Subcutaneous abdominal adipose tissue (tissue), 5 donors: ENCODE measurements around the gene CBX2.
A peak's percentile ranks its signal among the peaks of the same experiment; 100 is the strongest.

ENCODE experiments used
- H3K27ac ChIP-seq: one replicate; pipeline ENCODE4 v1.7.0; 2013; ENCODE audit warnings: low read depth, mild to moderate bottlenecking, inconsistent platforms, low read length, moderate library complexity
- H3K27me3 ChIP-seq, 5 donors: one replicate each; pipeline ENCODE4 v1.7.0; 2013; ENCODE audit warnings: low read length in 5 of 5, inconsistent platforms in 1 of 5; ENCODE audit not compliant: control insufficient read depth in 5 of 5, insufficient read depth in 4 of 5
- H3K36me3 ChIP-seq, 5 donors: one replicate each; pipeline ENCODE4 v1.7.0; 2013; ENCODE audit warnings: low read length in 5 of 5; ENCODE audit not compliant: control insufficient read depth in 5 of 5, insufficient read depth in 5 of 5
- H3K4me1 ChIP-seq, 5 donors: one replicate each; pipeline ENCODE4 v1.7.0; 2013; ENCODE audit warnings: low read length in 5 of 5, mild to moderate bottlenecking in 3 of 5, moderate library complexity in 1 of 5; ENCODE audit not compliant: control insufficient read depth in 5 of 5, insufficient read depth in 5 of 5
- H3K4me3 ChIP-seq, 5 donors: one replicate each; pipeline ENCODE4 v1.7.0; 2013; ENCODE audit warnings: low read length in 5 of 5, low read depth in 1 of 5
- H3K9ac ChIP-seq, 5 donors: one replicate each; pipeline ENCODE4 v1.7.0; 2013; ENCODE audit warnings: low read length in 5 of 5, mild to moderate bottlenecking in 4 of 5, moderate library complexity in 3 of 5
- H3K9me3 ChIP-seq, 5 donors: one replicate each; pipeline ENCODE4 v1.7.0; 2013; ENCODE audit warnings: low read length in 5 of 5; ENCODE audit not compliant: control insufficient read depth in 5 of 5
- donor health status: healthy.
- donor health status: healthy.
- donor health status: healthy.
- donor health status: healthy.
- donor health status: healthy.

The CBX2 gene

DNA sequence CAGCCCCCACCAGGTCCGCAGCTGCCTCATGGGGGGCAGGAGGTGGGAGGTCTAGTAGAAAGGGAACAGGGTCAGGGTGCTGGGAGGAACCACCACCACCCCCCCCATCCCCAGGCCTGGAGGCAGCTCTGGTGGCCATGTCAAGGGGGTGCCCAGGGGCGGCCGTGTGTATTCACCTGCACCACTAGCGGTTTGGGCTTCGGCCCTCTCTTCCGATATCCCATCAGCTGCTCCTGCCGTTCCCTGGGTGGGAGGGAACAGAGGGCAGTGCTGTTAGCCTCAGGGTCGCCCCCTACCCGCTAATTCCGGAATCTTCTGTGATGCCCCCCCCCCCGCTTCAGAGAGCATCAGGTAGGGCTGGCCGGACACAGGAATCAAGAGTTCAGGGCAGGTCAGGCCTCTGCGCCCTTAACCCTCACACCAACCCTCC lies 57.5 kb downstream of the CBX2 start:
- no peak overlapping the region for H3K4me3 ChIP-seq
- H3K27ac ChIP-seq: no peak overlapping the region
- H3K4me1 ChIP-seq: peaks cover 0 to 66% (median 63%) of the 10 kb centered on the region in 5 donors
- H3K27me3 ChIP-seq: peaks cover 0 to 3% (median 0%) of the 10 kb centered on the region in 5 donors
- H3K36me3 ChIP-seq: peaks cover 0 to 21% (median 16%) of the 10 kb centered on the region in 5 donors
- H3K9me3 ChIP-seq: no peaks in the 10 kb centered on the region
- H3K9ac ChIP-seq: no peak overlapping the region

DNA sequence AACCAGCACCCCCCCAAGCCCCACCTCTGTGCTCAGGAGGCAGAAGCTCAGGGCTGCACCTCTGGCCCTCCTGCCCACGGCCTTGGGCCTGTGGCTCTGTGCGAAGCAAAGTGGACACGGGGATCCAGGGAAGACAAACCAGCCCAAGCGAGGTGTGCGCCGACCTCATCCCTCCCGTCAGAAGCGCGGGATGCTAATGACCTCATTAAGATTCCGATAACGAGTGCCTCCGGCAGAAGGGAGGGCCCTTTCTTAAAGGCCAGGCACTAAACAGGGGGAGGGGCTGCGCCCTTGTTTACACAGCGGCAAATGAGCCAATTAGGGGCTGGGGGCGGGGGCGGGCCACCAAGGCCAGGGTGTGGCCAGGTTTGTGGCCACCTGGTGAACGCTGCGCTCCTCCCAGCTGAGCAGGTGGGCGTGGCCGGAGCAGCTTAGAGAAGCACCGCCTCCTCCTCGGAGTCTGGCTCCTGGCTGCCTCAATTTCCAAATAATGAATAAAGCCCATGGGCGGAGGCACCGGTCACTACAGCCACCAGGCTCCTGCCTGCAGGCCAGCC lies 58.1 kb downstream of the CBX2 start:
- H3K9me3 ChIP-seq: no peaks in the 10 kb centered on the region
- H3K9ac ChIP-seq: no peak overlapping the region
- peaks cover 3 to 8% (median 4%) of the 10 kb centered on the region in 5 donors for H3K27me3 ChIP-seq
- H3K4me1 ChIP-seq: peaks cover 0 to 66% (median 63%) of the 10 kb centered on the region in 5 donors
- peaks cover 0 to 21% (median 16%) of the 10 kb centered on the region in 5 donors for H3K36me3 ChIP-seq
- H3K4me3 ChIP-seq: peak overlapping the region in 2 of 5 donors; percentile 77 to 87
- H3K27ac ChIP-seq: no peak overlapping the region

DNA sequence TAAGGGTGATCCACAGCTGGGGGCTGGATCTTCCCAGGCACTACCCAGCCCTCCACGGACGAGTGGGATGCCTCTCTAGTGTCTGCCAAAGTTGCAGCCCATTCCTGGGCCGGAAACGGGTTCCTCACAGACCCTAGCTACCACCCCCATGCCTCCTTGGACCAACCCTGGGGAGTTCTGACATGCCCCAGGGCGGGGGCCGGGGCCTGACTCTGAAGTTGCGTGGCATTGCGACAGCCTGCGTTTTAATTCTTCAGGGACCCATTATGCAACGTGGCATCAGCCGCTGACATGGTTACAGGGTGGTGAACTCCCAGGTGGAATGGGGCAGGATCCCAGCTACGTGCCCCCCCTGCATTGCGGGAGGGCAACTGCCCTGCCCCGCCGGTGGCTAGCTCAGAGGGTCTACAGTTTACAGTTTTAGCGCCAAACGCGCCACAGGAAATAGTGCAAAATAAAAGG lies 58.6 kb downstream of the CBX2 start:
- Histone ChIP-seq H3K27ac (peak overlapping the region; percentile 78), H3K36me3 (peaks cover 0 to 21% (median 16%) of the 10 kb centered on the region in 5 donors), H3K4me1 (peaks cover 0 to 64% (median 58%) of the 10 kb centered on the region in 5 donors), H3K9me3 (no peaks in the 10 kb centered on the region), H3K27me3 (peaks cover 7 to 13% (median 9%) of the 10 kb centered on the region in 5 donors), H3K4me3 (peak overlapping the region in 3 of 5 donors; percentile 77 to 87 (median 85)), H3K9ac (peak overlapping the region in 1 of 5 donors; percentile 59)

DNA sequence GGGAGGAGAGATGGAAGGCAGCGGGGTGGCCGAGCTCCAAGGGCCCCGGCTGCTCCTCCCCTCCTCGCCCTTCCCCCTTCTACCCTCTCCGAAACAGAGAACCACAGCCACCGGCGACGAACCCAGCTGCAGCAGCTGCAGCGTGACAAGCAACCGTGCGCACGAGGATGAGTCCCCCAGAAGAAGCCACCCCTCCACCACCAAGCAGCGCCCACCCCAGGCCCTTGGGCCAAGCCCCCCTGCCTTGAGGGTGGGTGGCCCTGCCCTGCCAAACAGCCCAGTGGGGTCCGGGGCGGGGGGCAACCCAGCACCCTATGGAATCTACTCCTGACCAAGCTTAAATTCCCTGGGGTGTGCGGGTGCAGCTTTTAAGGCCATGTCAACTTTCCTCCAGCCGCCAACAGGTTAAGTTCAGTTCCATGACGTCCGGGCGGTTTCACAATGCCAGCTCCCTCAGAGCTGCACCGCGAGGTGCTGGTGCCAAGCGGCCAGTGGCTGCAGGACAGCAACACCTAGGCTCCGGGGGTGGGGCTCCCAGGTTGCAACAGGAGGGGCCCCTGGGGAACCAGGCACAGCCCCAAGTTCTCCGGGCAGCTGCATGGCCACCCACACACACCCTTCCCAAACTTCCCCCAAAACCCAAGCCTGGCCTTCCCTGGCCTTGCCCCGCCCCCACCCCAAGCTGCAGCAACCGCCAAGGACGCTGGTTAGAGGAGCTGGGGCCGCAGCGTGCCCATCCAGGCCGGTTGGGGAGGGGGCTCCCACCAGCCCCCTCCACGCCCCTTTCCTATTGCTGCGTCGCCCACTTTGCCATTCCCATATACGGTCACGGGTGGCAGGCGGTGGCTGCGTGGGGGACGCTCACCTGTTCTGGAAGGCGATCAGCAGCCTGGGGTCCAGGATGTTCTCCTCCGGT lies 59.3 kb downstream of the CBX2 start:
- H3K4me1 ChIP-seq: peaks cover 0 to 64% (median 57%) of the 10 kb centered on the region in 5 donors
- peak overlapping the region; percentile 78 for H3K27ac ChIP-seq
- H3K9ac ChIP-seq: peak overlapping the region in 3 of 5 donors; percentile 70 to 81 (median 72)
- H3K27me3 ChIP-seq: peaks cover 14 to 20% (median 16%) of the 10 kb centered on the region in 5 donors
- H3K9me3 ChIP-seq: no peaks in the 10 kb centered on the region
- peaks cover 0 to 21% (median 16%) of the 10 kb centered on the region in 5 donors for H3K36me3 ChIP-seq
- H3K4me3 ChIP-seq: peak overlapping the region; percentile 77 to 92 (median 87)
